Measurements from ENCODE around the gene KRT23. TPM values are rescaled to one million over a fixed set of nuclear protein-coding genes. Genes with fewer than 3 reads are reported as not detected.

KRT23 gene
- total RNA-seq, 8 experiments from 2014 or later = 0.36 to 1.2 (median 0.66) TPM; not detected in 5

GRCh38 chr17:40878044-40878443 lies 59.4 kb downstream of the KRT23 start:
- H3K27ac ChIP-seq = no peak overlapping the region
- H3K4me1 ChIP-seq (replicated peaks in 1 of 2) = peaks cover 0 to 2% of the 10 kb centered on the region in 2 donors
- H3K4me3 ChIP-seq = no peak overlapping the region
- no peak for ATAC-seq (replicated peaks in 6 of 8)
- 40 to 100% (median 79%) methylated on average over 1 to 9 of the region's 9 CpGs; no CpG with 5 or more reads in 2 of the 10 experiments for WGBS, 10 experiments
- in situ Hi-C loops (cut with MboI; ENCODE audit: low pct_unique_long_range_greater_than_20kb in 2 of 9, low sequenced_read_pairs in 9 of 9, unreplicated experiment in 9 of 9) = no loop called here

GRCh38 chr17:40873801-40874200 lies 63.6 kb downstream of the KRT23 start:
- 60 to 100% (median 75%) methylated on average over 1 of the region's 1 CpG; no CpG with 5 or more reads in 2 of the 10 experiments for WGBS, 10 experiments
- Histone ChIP-seq H3K4me3 (no peak overlapping the region), H3K27ac (no peak overlapping the region), H3K4me1 (replicated peaks in 1 of 2) (peaks cover 0 to 13% of the 10 kb centered on the region in 2 donors)
- in situ Hi-C loops (cut with MboI; ENCODE audit: low pct_unique_long_range_greater_than_20kb in 2 of 9, low sequenced_read_pairs in 9 of 9, unreplicated experiment in 9 of 9) = loop anchor here in 1 of 9 experiments (25.0 kb wide), 1 partner anchor 788 kb away; no protein-coding TSS in a partner anchor
- peak in 1 of 8 experiments; percentile 39 for ATAC-seq (replicated peaks in 6 of 8)

GRCh38 chr17:40873255-40873654 lies 64.2 kb downstream of the KRT23 start:
- in situ Hi-C loops (cut with MboI; ENCODE audit: low pct_unique_long_range_greater_than_20kb in 2 of 9, low sequenced_read_pairs in 9 of 9, unreplicated experiment in 9 of 9) = loop anchor here in 1 of 9 experiments (25.0 kb wide), 1 partner anchor 789 kb away; no protein-coding TSS in a partner anchor
- H3K4me1 ChIP-seq (replicated peaks in 1 of 2) = peaks cover 0 to 13% of the 10 kb centered on the region in 2 donors
- H3K4me3 ChIP-seq = no peak overlapping the region
- H3K27ac ChIP-seq = no peak overlapping the region
- no peak for ATAC-seq (replicated peaks in 6 of 8)

Other genes starting within 250 kb of the KRT23 start
- gene KRT24, start 233.9 kb downstream of the KRT23 start, total RNA-seq = under 1 TPM in 3 of 8 experiments, not detected in 5; 0.14 to 0.56 (median 0.17) TPM
- gene KRT25, start 182.3 kb downstream of the KRT23 start, total RNA-seq = not detected
- under 1 TPM in 1 of 8 experiments, not detected in 7; 0.28 TPM for gene KRT26, start 165.4 kb downstream of the KRT23 start, total RNA-seq
- under 1 TPM in 1 of 8 experiments, not detected in 7; 0.66 TPM for gene KRT27, start 155.1 kb downstream of the KRT23 start, total RNA-seq
- gene KRT28, start 137.7 kb downstream of the KRT23 start, total RNA-seq = under 1 TPM in 1 of 8 experiments, not detected in 7; 0.08 TPM
- gene KRT10, start 115.0 kb downstream of the KRT23 start, total RNA-seq = 10 to 100 TPM; 15.4 to 62.1 (median 27.3) TPM
- 1 to 10 TPM in 4 of 8 experiments, under 1 TPM in 2, not detected in 2; 0.21 to 2.7 (median 1.1) TPM for gene KRT12, start 70.4 kb downstream of the KRT23 start, total RNA-seq
- under 1 TPM in 3 of 8 experiments, not detected in 5; 0.09 to 0.43 (median 0.31) TPM for gene KRT20, start 52.4 kb downstream of the KRT23 start, total RNA-seq
- gene KRT39, start 29.3 kb upstream of the KRT23 start, total RNA-seq = under 1 TPM in 1 of 8 experiments, not detected in 7; 0.59 TPM
- gene KRT40, start 46.7 kb upstream of the KRT23 start, total RNA-seq = under 1 TPM in 1 of 8 experiments, not detected in 7; 0.19 TPM
- under 1 TPM in 2 of 8 experiments, not detected in 6; 0.33 to 0.47 TPM for gene KRTAP3-3, start 56.5 kb upstream of the KRT23 start, total RNA-seq
- 1 to 10 TPM in 1 of 8 experiments, under 1 TPM in 1, not detected in 6; 0.47 to 1.0 TPM for gene KRTAP3-2, start 62.3 kb upstream of the KRT23 start, total RNA-seq
- not detected for gene KRTAP3-1, start 71.5 kb upstream of the KRT23 start, total RNA-seq
- gene KRTAP1-5, start 89.6 kb upstream of the KRT23 start, total RNA-seq = not detected
- not detected for gene KRTAP1-4, start 92.5 kb upstream of the KRT23 start, total RNA-seq
- gene KRTAP1-3, start 97.2 kb upstream of the KRT23 start, total RNA-seq = under 1 TPM in 4 of 8 experiments, not detected in 4; 0.25 to 0.56 (median 0.46) TPM
- gene KRTAP1-1, start 103.8 kb upstream of the KRT23 start, total RNA-seq = not detected
- gene KRTAP2-1, start 109.7 kb upstream of the KRT23 start, total RNA-seq = under 1 TPM in 1 of 8 experiments, not detected in 7; 0.71 TPM
- not detected for gene KRTAP2-2, start 117.6 kb upstream of the KRT23 start, total RNA-seq
- gene KRTAP2-3, start 122.5 kb upstream of the KRT23 start, total RNA-seq = under 1 TPM in 1 of 8 experiments, not detected in 7; 0.33 TPM
- not detected for gene KRTAP2-4, start 128.2 kb upstream of the KRT23 start, total RNA-seq
- under 1 TPM in 1 of 8 experiments, not detected in 7; 0.52 TPM for gene KRTAP4-7, start 146.5 kb upstream of the KRT23 start, total RNA-seq
- gene KRTAP4-8, start 160.5 kb upstream of the KRT23 start, total RNA-seq = under 1 TPM in 2 of 8 experiments, not detected in 6; 0.25 to 0.33 TPM
- under 1 TPM in 1 of 8 experiments, not detected in 7; 0.47 TPM for gene KRTAP4-16, start 164.6 kb upstream of the KRT23 start, total RNA-seq
- under 1 TPM in 3 of 8 experiments, not detected in 5; 0.33 to 0.41 (median 0.38) TPM for gene KRTAP4-9, start 167.7 kb upstream of the KRT23 start, total RNA-seq
- under 1 TPM in 2 of 8 experiments, not detected in 6; 0.18 to 0.38 TPM for gene KRTAP4-11, start 180.7 kb upstream of the KRT23 start, total RNA-seq
- under 1 TPM in 2 of 8 experiments, not detected in 6; 0.38 to 0.41 TPM for gene KRTAP4-12, start 186.5 kb upstream of the KRT23 start, total RNA-seq
- under 1 TPM in 2 of 8 experiments, not detected in 6; 0.17 to 0.47 TPM for gene KRTAP4-6, start 202.9 kb upstream of the KRT23 start, total RNA-seq
- gene KRTAP4-5, start 212.2 kb upstream of the KRT23 start, total RNA-seq = not detected
- gene KRTAP4-4, start 223.1 kb upstream of the KRT23 start, total RNA-seq = under 1 TPM in 1 of 8 experiments, not detected in 7; 0.18 TPM
- not detected for gene KRTAP4-3, start 230.6 kb upstream of the KRT23 start, total RNA-seq
- gene KRTAP4-2, start 240.6 kb upstream of the KRT23 start, total RNA-seq = not detected
- gene KRTAP4-1, start 247.3 kb upstream of the KRT23 start, total RNA-seq = not detected